Adrenal gland (tissue), 5 donors: Measurements from ENCODE around the gene TMEM229A.

ENCODE experiments used
- POLR2A ChIP-seq, 2 donors: fragments of 450-650 bp; IDR thresholded peaks; one replicate each; pipeline ENCODE4 v1.6.1; 2017; ENCODE audit warnings: antibody characterized with exemption in 2 of 2, mild to moderate bottlenecking in 2 of 2, moderate library complexity in 1 of 2
- TF ChIP-seq, protein P1 (sequence below), 6 experiments: fragments of 450-650 bp in 4 of 6; fragments of 200-600 bp in 2 of 6; sonication (generic) in 1 of 6; IDR thresholded peaks; 1 replicate in 5 of 6; 2 replicates in 1 of 6; pipeline versions ENCODE4 v1.5.1 to v1.8.0; 2016 to 2021; ENCODE audit warnings: antibody characterized with exemption in 6 of 6, mild to moderate bottlenecking in 2 of 6, moderate library complexity in 1 of 6
- donor health status: DM: no; HTN: no; CAD: no.

DNA sequence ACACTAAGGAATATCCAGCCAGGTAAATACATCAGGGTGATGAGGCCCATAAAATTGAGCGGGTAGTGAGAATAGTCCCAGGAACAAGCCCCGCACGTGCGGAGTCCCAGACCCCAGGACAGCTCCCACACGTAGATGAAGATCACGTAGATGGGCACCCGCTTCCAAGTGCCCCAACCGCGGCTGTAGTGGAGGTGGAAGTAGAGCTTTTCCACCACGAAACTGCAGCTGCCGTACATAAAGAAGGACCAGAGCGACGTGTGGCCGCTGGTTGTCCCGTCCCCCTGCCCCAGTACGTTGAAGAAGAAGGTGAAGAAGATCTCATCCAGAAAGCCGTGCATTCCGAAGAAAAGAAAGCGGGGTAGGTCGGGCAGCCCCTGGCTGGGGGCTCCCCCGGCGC is 948 bp downstream of the TMEM229A start:
- TF ChIP-seq, protein P1, sequence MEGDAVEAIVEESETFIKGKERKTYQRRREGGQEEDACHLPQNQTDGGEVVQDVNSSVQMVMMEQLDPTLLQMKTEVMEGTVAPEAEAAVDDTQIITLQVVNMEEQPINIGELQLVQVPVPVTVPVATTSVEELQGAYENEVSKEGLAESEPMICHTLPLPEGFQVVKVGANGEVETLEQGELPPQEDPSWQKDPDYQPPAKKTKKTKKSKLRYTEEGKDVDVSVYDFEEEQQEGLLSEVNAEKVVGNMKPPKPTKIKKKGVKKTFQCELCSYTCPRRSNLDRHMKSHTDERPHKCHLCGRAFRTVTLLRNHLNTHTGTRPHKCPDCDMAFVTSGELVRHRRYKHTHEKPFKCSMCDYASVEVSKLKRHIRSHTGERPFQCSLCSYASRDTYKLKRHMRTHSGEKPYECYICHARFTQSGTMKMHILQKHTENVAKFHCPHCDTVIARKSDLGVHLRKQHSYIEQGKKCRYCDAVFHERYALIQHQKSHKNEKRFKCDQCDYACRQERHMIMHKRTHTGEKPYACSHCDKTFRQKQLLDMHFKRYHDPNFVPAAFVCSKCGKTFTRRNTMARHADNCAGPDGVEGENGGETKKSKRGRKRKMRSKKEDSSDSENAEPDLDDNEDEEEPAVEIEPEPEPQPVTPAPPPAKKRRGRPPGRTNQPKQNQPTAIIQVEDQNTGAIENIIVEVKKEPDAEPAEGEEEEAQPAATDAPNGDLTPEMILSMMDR (IDR thresholded peaks at IDR 0.05): no peak
- no peak for TF ChIP-seq POLR2A (IDR thresholded peaks at IDR 0.05)
